Ecto neural progenitor cell (in vitro differentiated cells): ENCODE measurements around the gene MTRF1.
"Not testable (repeated sequence)": the region's sequence is repeated elsewhere in the genome, so short reads cannot be mapped to it uniquely, and the experiment has no call there.

Experiments used
- DNase-seq: peaks from one replicate; pipeline ENCODE4 v3.0.0-alpha.2; 2018; ENCODE audit warnings: low spot score

Gene MTRF1

DNA sequence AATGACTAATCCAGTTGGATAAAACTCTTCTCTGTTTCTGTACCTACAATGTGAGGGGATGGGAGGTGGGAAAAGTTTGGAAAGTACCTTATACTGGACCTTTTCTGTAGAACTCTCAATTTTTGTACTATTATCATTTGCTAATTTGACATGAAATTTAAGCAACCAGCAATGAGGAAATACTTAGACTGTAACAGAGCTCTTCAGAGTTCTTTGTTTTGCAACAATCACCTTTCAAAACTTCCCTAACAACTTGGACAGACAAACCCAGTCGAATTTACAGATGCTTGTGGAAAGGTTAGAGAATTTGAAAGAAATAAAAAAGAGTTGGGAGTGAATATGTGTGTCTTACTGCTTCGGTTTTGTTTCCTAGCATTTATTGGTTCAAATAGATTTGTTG is 85.8 kb downstream of the MTRF1 start:
- DNase-seq = no peak

DNA sequence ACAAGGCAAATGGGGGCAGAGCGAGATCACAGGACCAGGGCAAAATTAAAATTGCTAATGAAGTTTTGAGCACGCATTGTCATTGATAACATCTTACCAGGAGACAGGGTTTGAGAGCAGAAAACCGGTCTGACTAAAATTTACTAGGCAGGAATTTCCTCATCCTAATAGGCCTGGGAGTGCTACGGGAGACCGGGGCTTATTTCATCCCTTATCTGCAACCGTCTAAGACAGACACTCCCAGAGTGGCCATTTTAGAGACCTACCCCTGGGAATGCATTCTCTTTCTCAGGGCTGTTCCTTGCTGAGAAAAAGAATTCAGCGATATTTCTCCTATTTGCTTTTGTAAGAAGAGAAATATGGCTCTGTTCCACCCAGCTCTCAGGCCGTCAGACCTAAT is 87.8 kb downstream of the MTRF1 start:
- not testable (repeated sequence) for DNase-seq
